ENCODE data around the gene XPO5. TPM values are rescaled to one million over a fixed set of nuclear protein-coding genes. Genes with fewer than 3 reads are reported as not detected.

Gene XPO5
- total RNA-seq, 1 experiment from 2014 or later, result 114 TPM

DNA sequence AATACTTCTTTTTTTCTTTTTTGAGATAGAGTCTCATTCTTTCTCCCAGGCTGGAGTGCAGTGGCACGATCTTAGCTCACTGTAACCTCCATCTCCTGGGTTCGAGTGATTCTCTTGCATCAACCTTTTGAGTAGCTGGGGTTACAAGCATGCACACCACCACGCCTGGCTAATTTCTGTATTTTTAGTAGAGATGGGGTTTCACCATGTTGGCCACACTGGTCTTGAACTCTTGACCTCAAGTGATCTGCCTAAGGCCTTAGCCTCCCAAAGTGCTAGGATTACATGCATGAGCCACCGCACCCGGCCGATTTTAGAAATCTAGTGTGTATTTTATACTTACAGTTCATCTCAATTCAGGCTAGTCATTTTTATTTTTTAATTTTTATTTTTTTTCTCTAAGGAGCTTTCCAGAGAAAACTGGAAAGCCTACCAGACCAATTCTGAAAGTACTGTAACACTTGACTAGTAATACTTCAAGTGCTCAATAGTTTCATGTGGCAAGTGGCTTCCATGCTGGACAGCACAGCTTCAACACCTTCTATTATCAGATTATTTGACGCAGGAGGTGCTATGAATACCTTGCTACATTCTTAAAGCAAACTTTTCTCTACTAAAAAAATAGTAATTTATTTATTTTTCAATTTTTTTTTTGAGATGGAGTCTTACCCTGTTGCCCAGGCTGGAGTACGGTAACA lies 33.9 kb downstream of the XPO5 start:
- Histone ChIP-seq H4K5ac (ENCODE audit: insufficient read length, low read depth, low read length) (no peak overlapping the region), H4K91ac (ENCODE audit: insufficient read length, low read depth, low read length) (no peak overlapping the region), H3K4ac (ENCODE audit: low read depth, low read length) (no peak overlapping the region), H4K8ac (replicated peaks; ENCODE audit: insufficient read length, low read depth, low read length) (no peak overlapping the region), H3K56ac (ENCODE audit: insufficient read length, low read depth, low read length) (no peak overlapping the region), H2BK15ac (ENCODE audit: low read depth, low read length) (no peak overlapping the region), H2BK20ac (ENCODE audit: low read depth, low read length, poor library complexity, severe bottlenecking) (no peak overlapping the region), H2BK120ac (ENCODE audit: low read depth, low read length, poor library complexity, severe bottlenecking) (no peak overlapping the region), H3K79me1 (ENCODE audit: insufficient read depth, low read depth, low read length, poor library complexity, severe bottlenecking) (no peaks in the 10 kb centered on the region), H3K4me2 (ENCODE audit: insufficient read depth, insufficient read length, low read length) (no peak overlapping the region), H3K27me3 (ENCODE audit: insufficient read depth, low read length) (no peaks in the 10 kb centered on the region), H3K23ac (ENCODE audit: insufficient read length, low read depth, low read length) (no peak overlapping the region), H3K23me2 (ENCODE audit: insufficient read length, low read depth, low read length, poor library complexity, severe bottlenecking) (no peaks in the 10 kb centered on the region), H3K27ac (ENCODE audit: insufficient read length, low read depth, low read length) (no peak overlapping the region), H2BK12ac (ENCODE audit: insufficient read length, low read depth, low read length) (no peak overlapping the region), H3K18ac (ENCODE audit: insufficient read length, low read depth, low read length) (no peak overlapping the region), H3K14ac (ENCODE audit: insufficient read depth, low read length) (no peak overlapping the region), H2AFZ (ENCODE audit: low read length) (no peak overlapping the region), H3T11ph (ENCODE audit: low read length) (no peak overlapping the region), H4K20me1 (ENCODE audit: control insufficient read depth, insufficient read depth, insufficient read length) (no peaks in the 10 kb centered on the region), H3K79me2 (ENCODE audit: insufficient read depth, low read length) (no peaks in the 10 kb centered on the region), H3K9me3 (ENCODE audit: control insufficient read depth, low read depth, low read length) (no peaks in the 10 kb centered on the region), H2BK5ac (ENCODE audit: insufficient read length, low read length) (no peak overlapping the region), H3K9ac (ENCODE audit: extremely low read depth, insufficient read length, low read length) (no peak overlapping the region), H3K4me1 (ENCODE audit: insufficient read depth, low read length) (no peaks in the 10 kb centered on the region), H2AK5ac (ENCODE audit: insufficient read length, low read length) (no peak overlapping the region)
- Mint-ChIP-seq H3K9me3 (no peaks in the 10 kb centered on the region), H3K36me3 (ENCODE audit: insufficient read depth in 1 of 3, low read depth in 3 of 3) (peaks cover 42 to 81% (median 69%) of the 10 kb centered on the region in 3 experiments; a peak in 6 of 7 replicates), H3K4me3 (no peak overlapping the region), H3K4me1 (no peaks in the 10 kb centered on the region), H3K27ac (no peak overlapping the region), H3K27me3 (ENCODE audit: low read depth) (no peaks in the 10 kb centered on the region)
- WGBS (ENCODE audit: extremely low coverage, insufficient read length, low lambda C conversion rate), result no CpG with 5 or more reads among the region's 8 CpGs
- TF ChIP-seq, protein P1, sequence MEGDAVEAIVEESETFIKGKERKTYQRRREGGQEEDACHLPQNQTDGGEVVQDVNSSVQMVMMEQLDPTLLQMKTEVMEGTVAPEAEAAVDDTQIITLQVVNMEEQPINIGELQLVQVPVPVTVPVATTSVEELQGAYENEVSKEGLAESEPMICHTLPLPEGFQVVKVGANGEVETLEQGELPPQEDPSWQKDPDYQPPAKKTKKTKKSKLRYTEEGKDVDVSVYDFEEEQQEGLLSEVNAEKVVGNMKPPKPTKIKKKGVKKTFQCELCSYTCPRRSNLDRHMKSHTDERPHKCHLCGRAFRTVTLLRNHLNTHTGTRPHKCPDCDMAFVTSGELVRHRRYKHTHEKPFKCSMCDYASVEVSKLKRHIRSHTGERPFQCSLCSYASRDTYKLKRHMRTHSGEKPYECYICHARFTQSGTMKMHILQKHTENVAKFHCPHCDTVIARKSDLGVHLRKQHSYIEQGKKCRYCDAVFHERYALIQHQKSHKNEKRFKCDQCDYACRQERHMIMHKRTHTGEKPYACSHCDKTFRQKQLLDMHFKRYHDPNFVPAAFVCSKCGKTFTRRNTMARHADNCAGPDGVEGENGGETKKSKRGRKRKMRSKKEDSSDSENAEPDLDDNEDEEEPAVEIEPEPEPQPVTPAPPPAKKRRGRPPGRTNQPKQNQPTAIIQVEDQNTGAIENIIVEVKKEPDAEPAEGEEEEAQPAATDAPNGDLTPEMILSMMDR (conservative IDR thresholded peaks at IDR 0.05), result no peak
- no peak for DNase-seq
